Measurements from ENCODE around the gene MBP. TPM values are rescaled to one million over a fixed set of nuclear protein-coding genes. Genes with fewer than 3 reads are reported as not detected.

MBP gene
- total RNA-seq, 1 donor from 2014 or later, result 35.0 TPM

DNA sequence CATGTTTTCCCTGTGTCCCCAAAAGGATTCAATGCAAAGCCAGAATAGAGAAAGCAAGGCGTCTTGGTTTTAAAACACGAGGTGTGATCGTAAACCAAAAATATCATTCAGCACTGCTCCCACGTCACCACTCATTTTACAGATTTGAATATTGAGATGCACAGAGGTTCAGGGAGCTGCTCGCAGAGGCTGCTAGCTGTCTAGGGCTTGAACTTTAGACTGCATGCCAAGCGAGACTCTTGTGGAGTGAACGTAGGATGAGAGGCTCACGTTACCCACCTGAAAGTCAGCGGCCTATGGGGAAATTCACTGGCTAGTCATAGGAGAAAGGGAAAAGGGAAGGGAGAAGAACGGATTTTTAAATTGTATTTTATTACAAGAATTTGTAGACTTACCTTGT is 130.1 kb downstream of the MBP start:
- Histone ChIP-seq H3K9me3 (replicated peaks) (no peaks in the 10 kb centered on the region), H3K27ac (replicated peaks) (no peak overlapping the region), H3K27me3 (ENCODE audit: low read depth) (no peaks in the 10 kb centered on the region), H3K4me3 (no peak overlapping the region), H3K36me3 (no peaks in the 10 kb centered on the region), H3K4me1 (peaks cover 7% of the 10 kb centered on the region)
- TF ChIP-seq, protein P1, sequence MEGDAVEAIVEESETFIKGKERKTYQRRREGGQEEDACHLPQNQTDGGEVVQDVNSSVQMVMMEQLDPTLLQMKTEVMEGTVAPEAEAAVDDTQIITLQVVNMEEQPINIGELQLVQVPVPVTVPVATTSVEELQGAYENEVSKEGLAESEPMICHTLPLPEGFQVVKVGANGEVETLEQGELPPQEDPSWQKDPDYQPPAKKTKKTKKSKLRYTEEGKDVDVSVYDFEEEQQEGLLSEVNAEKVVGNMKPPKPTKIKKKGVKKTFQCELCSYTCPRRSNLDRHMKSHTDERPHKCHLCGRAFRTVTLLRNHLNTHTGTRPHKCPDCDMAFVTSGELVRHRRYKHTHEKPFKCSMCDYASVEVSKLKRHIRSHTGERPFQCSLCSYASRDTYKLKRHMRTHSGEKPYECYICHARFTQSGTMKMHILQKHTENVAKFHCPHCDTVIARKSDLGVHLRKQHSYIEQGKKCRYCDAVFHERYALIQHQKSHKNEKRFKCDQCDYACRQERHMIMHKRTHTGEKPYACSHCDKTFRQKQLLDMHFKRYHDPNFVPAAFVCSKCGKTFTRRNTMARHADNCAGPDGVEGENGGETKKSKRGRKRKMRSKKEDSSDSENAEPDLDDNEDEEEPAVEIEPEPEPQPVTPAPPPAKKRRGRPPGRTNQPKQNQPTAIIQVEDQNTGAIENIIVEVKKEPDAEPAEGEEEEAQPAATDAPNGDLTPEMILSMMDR (IDR thresholded peaks at IDR 0.05; ENCODE audit: borderline replicate concordance), result no peak
- intact Hi-C loops (cut with micrococcal nuclease), result loop anchor here (5.0 kb wide), 2 partner anchors 55 to 210 kb away; no protein-coding TSS in a partner anchor
- no peak for DNase-seq

DNA sequence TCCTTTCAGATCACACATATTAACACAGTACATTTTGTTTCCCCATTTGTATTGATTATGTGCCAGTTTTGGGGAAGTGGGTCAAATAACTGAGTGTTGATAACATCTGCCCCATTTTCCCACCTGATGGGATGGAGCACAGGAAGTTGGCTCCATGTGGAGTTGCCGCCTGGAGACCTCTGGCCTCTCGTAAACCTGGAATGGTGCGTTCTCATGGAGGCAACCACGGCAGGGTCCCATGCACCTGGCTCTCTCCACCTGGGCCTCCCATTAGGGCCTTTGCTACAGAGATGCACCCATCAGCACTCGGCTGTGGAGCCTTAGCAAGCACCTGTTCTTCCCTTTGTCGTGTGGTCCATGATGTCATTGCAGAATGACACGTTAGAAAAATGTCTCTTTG is 130.6 kb downstream of the MBP start:
- no peaks in the 10 kb centered on the region for H3K36me3 ChIP-seq
- H3K4me3 ChIP-seq, result no peak overlapping the region
- peaks cover 3% of the 10 kb centered on the region for H3K4me1 ChIP-seq
- no peaks in the 10 kb centered on the region for H3K9me3 ChIP-seq (replicated peaks)
- H3K27ac ChIP-seq (replicated peaks), result no peak overlapping the region
- TF ChIP-seq, protein P1 (IDR thresholded peaks at IDR 0.05; ENCODE audit: borderline replicate concordance), result no peak
- DNase-seq, result no peak
- intact Hi-C loops (cut with micrococcal nuclease), result loop anchor here (5.0 kb wide), 2 partner anchors 55 to 210 kb away; no protein-coding TSS in a partner anchor
- no peaks in the 10 kb centered on the region for H3K27me3 ChIP-seq (ENCODE audit: low read depth)

DNA sequence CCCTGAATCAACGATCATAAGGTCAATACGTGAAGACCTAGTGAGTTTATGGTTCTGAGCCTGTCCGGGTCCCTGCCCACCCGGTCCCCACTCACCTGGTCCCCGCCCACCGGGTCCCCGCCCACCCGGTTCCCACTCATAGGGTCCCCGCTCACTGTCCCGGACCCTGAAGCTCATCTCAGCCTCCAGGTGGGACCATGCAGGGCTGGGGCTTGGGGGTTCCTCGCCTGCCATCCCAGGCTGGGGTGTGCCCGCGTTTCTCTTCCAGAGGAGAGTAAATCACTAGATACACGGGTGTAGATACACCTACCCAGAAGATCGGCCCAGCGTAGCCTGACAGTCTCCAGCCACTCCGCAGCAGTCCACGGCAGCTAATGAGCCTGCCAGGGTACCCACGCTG is 131.5 kb downstream of the MBP start:
- Histone ChIP-seq H3K27me3 (ENCODE audit: low read depth) (no peaks in the 10 kb centered on the region), H3K4me3 (no peak overlapping the region), H3K36me3 (no peaks in the 10 kb centered on the region), H3K9me3 (replicated peaks) (no peaks in the 10 kb centered on the region), H3K4me1 (no peaks in the 10 kb centered on the region), H3K27ac (replicated peaks) (no peak overlapping the region)
- DNase-seq, result no peak
- intact Hi-C loops (cut with micrococcal nuclease), result loop anchor here (5.0 kb wide), 2 partner anchors 56 to 211 kb away; no protein-coding TSS in a partner anchor
- TF ChIP-seq, protein P1 (IDR thresholded peaks at IDR 0.05; ENCODE audit: borderline replicate concordance), result no peak

DNA sequence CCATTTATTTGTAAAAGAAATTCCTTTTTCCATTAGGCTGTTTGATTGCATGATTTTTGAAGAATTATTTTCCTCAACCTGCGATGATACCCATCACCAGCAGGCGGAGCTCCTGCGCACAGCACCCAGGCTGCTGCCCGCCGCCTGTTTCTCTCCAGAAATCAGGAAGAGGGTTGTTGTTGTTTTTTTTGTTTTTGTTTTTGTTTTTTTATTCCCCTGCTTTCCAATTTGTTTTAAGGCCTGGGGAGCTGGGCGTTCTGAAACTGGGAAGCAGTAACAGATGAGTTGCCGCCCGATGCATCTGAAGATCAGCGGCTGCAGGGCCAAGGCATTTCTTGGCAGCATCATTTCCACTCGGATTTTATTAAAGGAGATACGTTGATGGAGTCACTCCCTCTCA is 132.1 kb downstream of the MBP start:
- TF ChIP-seq, protein P1 (IDR thresholded peaks at IDR 0.05; ENCODE audit: borderline replicate concordance), result peak; percentile 99
- Histone ChIP-seq H3K27ac (replicated peaks) (no peak overlapping the region), H3K4me3 (peak overlapping the region; percentile 20), H3K4me1 (no peaks in the 10 kb centered on the region), H3K27me3 (ENCODE audit: low read depth) (no peaks in the 10 kb centered on the region), H3K36me3 (no peaks in the 10 kb centered on the region), H3K9me3 (replicated peaks) (no peaks in the 10 kb centered on the region)
- intact Hi-C loops (cut with micrococcal nuclease), result loop anchor here (5.0 kb wide), 2 partner anchors 57 to 212 kb away; no protein-coding TSS in a partner anchor
- DNase-seq, result peak; percentile 56

DNA sequence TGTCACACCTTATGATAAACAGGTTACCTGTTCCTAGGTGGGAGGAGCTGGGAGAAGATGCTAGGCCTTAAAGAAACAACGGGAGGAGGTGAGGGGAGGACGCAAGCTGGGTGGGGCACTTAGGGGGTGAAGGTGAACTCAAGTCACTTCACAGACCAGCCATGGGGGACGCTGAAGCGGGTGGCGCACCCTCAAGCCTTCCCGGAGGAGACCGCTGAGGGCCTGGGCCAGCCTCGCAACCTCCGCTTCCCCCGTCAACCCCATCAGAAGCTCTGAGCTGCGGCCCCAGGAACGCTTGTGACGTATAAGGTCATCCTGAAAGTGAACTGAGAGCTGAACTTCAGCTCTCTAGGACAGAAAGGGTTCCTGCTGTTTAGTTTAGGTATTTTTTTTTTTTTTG is 133.5 kb downstream of the MBP start:
- intact Hi-C loops (cut with micrococcal nuclease), result no loop called here
- no peak for DNase-seq
- Histone ChIP-seq H3K36me3 (no peaks in the 10 kb centered on the region), H3K4me1 (no peaks in the 10 kb centered on the region), H3K27me3 (ENCODE audit: low read depth) (no peaks in the 10 kb centered on the region), H3K9me3 (replicated peaks) (peaks cover 4% of the 10 kb centered on the region), H3K4me3 (no peak overlapping the region), H3K27ac (replicated peaks) (no peak overlapping the region)
- TF ChIP-seq, protein P1 (IDR thresholded peaks at IDR 0.05; ENCODE audit: borderline replicate concordance), result no peak
